CD4-positive, alpha-beta T cell treated with Interleukin-6 at 100 ng/mL for 8 hours (primary cell): Measurements from ENCODE around the gene FECH.
"Not testable (repeated sequence)": the region's sequence is repeated elsewhere in the genome, so short reads cannot be mapped to it uniquely, and the experiment has no call there.

Experiments
- DNase-seq: peaks from one replicate; pipeline ENCODE4 v3.0.0-alpha.2; 2020; ENCODE audit warnings: mixed read lengths, low spot score

FECH gene

DNA sequence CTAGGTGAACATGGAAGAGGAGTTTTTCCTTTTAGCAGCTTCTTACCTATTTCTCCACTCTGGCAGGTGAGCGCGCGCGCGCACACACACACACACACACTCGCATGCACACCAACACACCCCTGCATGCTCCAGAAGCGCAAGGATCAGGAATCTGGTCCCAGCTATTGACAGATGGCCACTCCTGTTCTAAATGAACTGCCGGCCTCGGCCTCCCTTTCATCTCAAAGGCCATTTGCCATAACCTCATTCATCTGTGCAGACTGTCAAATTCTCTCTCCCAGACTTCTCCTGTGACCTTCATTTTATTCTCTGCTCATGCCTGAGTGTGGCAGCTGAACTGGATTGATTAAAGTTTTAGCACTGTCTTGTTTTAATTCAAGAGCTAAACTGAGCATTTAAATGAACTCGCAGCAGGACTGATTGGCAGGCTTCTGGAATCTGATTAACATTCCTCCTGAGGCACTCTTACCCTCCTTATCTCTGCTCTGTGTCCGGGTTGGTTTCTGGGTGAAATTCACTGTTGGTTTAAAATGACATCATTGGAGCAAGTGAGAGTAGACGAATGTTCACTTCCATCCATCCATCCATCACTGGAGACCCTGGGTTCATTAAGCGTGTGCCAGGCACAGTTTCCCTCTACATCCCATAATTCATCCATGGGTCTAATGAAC is 58.8 kb downstream of the FECH start:
- DNase-seq = no peak

- DNase-seq = no peak
Measured at GRCh38 chr18:57523171-57523956, 63.1 kb downstream of the FECH start.

DNA sequence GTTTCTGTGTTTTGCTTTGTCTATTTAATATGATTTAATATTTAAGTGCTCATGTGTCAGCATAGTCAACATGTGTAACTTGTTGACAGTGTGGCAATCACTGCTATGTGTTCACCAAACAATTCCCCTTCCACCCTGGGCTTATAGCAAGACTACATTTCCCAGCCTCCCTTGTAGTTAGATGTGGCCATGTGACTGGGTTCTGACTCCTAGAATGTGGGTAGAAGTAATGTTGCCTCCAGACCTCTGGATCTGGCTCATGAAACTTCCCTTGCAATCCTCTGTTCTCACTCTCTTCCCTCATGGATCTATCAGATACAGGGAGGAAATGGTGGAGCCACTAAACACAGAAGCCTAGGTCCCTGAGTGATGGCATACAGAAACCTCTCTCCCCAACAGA is 64.2 kb downstream of the FECH start:
- DNase-seq = not testable (repeated sequence)

- no peak for DNase-seq
Measured at GRCh38 chr18:57519668-57520424, 66.7 kb downstream of the FECH start.

- no peak for DNase-seq
Measured at GRCh38 chr18:57518533-57518932, 68.0 kb downstream of the FECH start.

GRCh38 chr18:57516056-57516455 is 70.4 kb downstream of the FECH start:
- DNase-seq = no peak

GRCh38 chr18:57505231-57505630 is 81.3 kb downstream of the FECH start:
- DNase-seq = no peak

DNA sequence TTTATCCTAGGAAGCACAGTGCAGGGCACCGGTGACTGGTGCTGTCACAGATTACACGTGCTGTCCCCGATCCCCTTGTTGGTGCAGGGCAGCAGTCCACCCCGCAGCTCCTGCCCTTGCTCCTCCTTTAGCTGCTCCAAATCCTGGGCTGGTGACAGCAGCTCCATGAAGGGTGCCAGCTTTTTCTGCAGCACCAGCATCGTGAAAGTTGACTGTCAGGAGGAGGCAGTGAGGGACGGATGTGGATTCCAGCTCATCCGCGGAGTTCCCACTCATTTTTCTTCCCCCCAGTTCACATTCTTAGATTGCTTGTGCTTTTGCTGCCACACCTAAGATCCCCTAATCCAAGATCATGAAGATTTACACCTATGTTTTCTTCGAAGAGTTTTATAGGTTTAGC is 83.9 kb downstream of the FECH start:
- DNase-seq = no peak

GRCh38 chr18:57498682-57499256 is 87.7 kb downstream of the FECH start:
- no peak for DNase-seq
